ENCODE measurements around the gene SAMD3. TPM values are rescaled to one million over a fixed set of nuclear protein-coding genes. Genes with fewer than 3 reads are reported as not detected.

The SAMD3 gene
- total and polyA plus RNA-seq, 2 of the 13 experiments (the other 11 are each of a cell fraction or from before 2014, with no cell fraction given) = not detected

DNA sequence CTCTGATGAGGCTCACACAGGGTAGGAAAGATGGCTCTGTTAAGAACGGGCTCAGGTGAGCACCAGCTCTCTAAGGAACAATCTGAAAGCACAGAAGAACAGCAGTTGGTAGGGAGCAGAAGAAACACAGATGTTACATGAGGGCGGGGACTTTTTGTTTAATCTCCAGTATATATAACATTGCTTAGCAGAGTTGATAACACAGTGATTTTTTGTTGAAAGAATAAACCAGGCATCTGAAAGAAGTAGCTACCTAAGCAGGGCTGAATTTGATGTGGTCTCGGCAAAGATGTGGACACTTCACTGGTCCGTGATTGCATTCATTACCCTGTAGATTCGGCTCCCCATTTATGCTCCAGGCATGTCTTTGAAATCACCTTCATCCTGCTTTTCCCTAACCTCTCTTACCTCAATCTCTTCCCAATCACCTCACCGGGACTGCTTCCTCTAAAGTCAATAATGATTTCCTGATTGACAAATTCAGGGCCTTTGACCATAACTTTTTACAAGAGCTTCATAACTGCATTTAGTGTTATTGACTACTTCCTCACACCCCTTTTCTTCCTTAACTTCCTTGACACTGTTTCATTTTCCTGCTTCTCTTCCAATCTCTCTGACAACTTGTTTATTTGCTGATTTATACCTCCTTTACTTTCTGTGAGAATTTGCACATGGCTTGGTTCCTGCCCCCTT is 34.4 kb downstream of the SAMD3 start:
- WGBS (ENCODE audit: low lambda C conversion rate) = 19% methylated on average over 6 of the region's 6 CpGs
- CTCF ChIA-PET (ENCODE audit: low intra/inter-chr PET ratio, low total read pairs) = no interaction called here
- intact Hi-C loops (cut with micrococcal nuclease; ENCODE audit: unreplicated experiment) = no loop called here

DNA sequence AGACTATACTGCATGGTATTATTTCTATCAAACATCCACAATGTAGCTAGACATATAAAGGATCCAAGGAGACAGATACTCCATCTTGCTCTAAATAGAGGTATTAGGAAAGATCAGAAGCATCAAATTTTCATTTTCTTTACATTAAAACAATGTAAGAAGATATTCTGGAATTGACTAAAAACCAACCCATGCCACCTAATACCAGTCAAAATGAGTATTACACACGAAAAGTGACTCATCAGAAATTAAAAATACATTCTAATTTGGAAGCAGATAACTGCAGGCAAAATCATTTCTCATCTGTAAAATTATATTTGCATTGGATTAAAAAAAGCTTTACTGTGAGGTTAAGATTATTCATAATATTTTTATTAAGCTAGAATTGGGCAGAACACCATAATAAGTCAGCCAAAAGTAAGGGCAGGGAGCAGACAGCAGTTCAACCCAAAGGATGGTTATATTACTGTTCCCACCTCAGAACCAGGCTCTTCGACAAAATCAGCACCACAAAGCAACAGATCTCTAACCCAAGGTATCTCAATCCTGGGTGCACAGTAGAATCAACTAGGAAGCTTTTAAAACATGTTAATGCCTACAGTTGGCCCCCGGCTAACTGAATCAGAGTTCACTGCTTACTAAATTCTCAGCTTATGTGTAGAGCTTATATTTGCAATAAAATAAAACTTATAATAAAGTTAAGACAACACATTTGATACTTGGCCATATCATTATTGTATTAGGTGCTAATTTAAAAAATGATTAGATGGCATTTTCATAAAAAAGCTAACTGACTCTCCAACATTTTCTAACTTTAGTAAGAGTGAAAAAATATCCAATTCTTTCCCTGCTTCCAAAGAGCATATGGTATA is 35.2 kb downstream of the SAMD3 start:
- TF ChIP-seq ZBTB20 (CRISPR knock-in tag; IDR thresholded peaks at IDR 0.05; ENCODE audit: borderline replicate concordance, low read depth) (no peak), MAFF (IDR thresholded peaks at IDR 0.05; ENCODE audit: low read depth, low read length) (peak; percentile 47; the same call in 1 of the 2 replicates), MAFK (conservative IDR thresholded peaks at IDR 0.05 in 1 of 2, IDR thresholded peaks at IDR 0.05 in 1 of 2; ENCODE audit: low read length in 2 of 2) (peak; percentile 53 to 63), ESRRA (CRISPR knock-in tag; IDR thresholded peaks at IDR 0.05; ENCODE audit: low read depth) (no peak), NFYC (CRISPR knock-in tag; IDR thresholded peaks at IDR 0.05) (no peak)
- TF ChIP-seq, protein P1, sequence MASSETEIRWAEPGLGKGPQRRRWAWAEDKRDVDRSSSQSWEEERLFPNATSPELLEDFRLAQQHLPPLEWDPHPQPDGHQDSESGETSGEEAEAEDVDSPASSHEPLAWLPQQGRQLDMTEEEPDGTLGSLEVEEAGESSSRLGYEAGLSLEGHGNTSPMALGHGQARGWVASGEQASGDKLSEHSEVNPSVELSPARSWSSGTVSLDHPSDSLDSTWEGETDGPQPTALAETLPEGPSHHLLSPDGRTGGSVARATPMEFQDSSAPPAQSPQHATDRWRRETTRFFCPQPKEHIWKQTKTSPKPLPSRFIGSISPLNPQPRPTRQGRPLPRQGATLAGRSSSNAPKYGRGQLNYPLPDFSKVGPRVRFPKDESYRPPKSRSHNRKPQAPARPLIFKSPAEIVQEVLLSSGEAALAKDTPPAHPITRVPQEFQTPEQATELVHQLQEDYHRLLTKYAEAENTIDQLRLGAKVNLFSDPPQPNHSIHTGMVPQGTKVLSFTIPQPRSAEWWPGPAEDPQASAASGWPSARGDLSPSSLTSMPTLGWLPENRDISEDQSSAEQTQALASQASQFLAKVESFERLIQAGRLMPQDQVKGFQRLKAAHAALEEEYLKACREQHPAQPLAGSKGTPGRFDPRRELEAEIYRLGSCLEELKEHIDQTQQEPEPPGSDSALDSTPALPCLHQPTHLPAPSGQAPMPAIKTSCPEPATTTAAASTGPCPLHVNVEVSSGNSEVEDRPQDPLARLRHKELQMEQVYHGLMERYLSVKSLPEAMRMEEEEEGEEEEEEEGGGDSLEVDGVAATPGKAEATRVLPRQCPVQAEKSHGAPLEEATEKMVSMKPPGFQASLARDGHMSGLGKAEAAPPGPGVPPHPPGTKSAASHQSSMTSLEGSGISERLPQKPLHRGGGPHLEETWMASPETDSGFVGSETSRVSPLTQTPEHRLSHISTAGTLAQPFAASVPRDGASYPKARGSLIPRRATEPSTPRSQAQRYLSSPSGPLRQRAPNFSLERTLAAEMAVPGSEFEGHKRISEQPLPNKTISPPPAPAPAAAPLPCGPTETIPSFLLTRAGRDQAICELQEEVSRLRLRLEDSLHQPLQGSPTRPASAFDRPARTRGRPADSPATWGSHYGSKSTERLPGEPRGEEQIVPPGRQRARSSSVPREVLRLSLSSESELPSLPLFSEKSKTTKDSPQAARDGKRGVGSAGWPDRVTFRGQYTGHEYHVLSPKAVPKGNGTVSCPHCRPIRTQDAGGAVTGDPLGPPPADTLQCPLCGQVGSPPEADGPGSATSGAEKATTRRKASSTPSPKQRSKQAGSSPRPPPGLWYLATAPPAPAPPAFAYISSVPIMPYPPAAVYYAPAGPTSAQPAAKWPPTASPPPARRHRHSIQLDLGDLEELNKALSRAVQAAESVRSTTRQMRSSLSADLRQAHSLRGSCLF (CRISPR knock-in tag; IDR thresholded peaks at IDR 0.05; ENCODE audit: borderline replicate concordance) = no peak
- DNase-seq (ENCODE audit: low spot score) (no peak), ATAC-seq (no peak), FAIRE-seq (no peak)
- BruUV-seq (replicated peaks) = no TSS peak
- Histone ChIP-seq H3K27me3 (ENCODE audit: control insufficient read depth in 1 of 2, insufficient read depth in 2 of 2, low read length in 2 of 2) (peaks cover 0 to 13% of the 10 kb centered on the region in 2 experiments; a peak in 2 of 5 replicates), H3K36me3 (replicated peaks in 1 of 2; ENCODE audit: control insufficient read depth in 1 of 2, insufficient read depth in 2 of 2, low read length in 2 of 2) (no peaks in the 10 kb centered on the region), H3K27ac (ENCODE audit: extremely low read length, insufficient read depth, low read length) (no peak overlapping the region), H3K9me3 (ENCODE audit: low read length) (no peaks in the 10 kb centered on the region), H3K9ac (ENCODE audit: insufficient read depth, low read depth, low read length) (no peak overlapping the region), H4K20me1 (ENCODE audit: insufficient read depth, low read length) (no peaks in the 10 kb centered on the region), H3K79me2 (ENCODE audit: insufficient read depth, low read length) (no peaks in the 10 kb centered on the region), H3K4me1 (ENCODE audit: insufficient read depth, low read length) (no peaks in the 10 kb centered on the region), H2AFZ (ENCODE audit: low read length) (no peak overlapping the region), H3K4me2 (ENCODE audit: low read depth, low read length) (no peak overlapping the region), H3K4me3 (replicated peaks in 1 of 3; ENCODE audit: insufficient read depth in 1 of 3, low read depth in 2 of 3, low read length in 3 of 3) (no peak overlapping the region)
- intact Hi-C loops (cut with micrococcal nuclease; ENCODE audit: unreplicated experiment) = no loop called here
- 0% methylated on average over 3 of the region's 3 CpGs for WGBS (ENCODE audit: low lambda C conversion rate)
- ChIA-PET CTCF (ENCODE audit: low intra/inter-chr PET ratio, low total read pairs) (no interaction called here), POLR2A (no interaction called here)
- in situ Hi-C loops (cut with HindIII; ENCODE audit: extremely low pct_ligation_motif_present, low pct_unique_long_range_greater_than_20kb) = no loop called here

More for the DNA sequence above, 34.4 kb downstream of the SAMD3 start:
- no peaks in the 10 kb centered on the region for H3K36me3 ChIP-seq (replicated peaks in 1 of 2; ENCODE audit: control insufficient read depth in 1 of 2, insufficient read depth in 2 of 2, low read length in 2 of 2)
- no TSS peak for BruUV-seq (replicated peaks)
- no peaks in the 10 kb centered on the region for H3K9me3 ChIP-seq (ENCODE audit: low read length)
- TF ChIP-seq ZNF75D (CRISPR knock-in tag; IDR thresholded peaks at IDR 0.05; ENCODE audit: borderline replicate concordance) = no peak
- H4K20me1 ChIP-seq (ENCODE audit: insufficient read depth, low read length) = no peaks in the 10 kb centered on the region
- POLR2A ChIA-PET = interaction anchor here (0.5 kb wide), 1 partner anchor 104 kb away, joined by 3 read pairs; no protein-coding TSS in a partner anchor
- H3K79me2 ChIP-seq (ENCODE audit: insufficient read depth, low read length) = no peaks in the 10 kb centered on the region
- H2AFZ ChIP-seq (ENCODE audit: low read length) = no peak overlapping the region
- no peak overlapping the region for H3K4me3 ChIP-seq (replicated peaks in 1 of 3; ENCODE audit: insufficient read depth in 1 of 3, low read depth in 2 of 3, low read length in 3 of 3)
- H3K27me3 ChIP-seq (ENCODE audit: control insufficient read depth in 1 of 2, insufficient read depth in 2 of 2, low read length in 2 of 2) = peaks cover 2 to 13% of the 10 kb centered on the region in 2 experiments; a peak in 3 of 5 replicates
- ATAC-seq (no peak), FAIRE-seq (no peak), DNase-seq (ENCODE audit: low spot score) (no peak)
- in situ Hi-C loops (cut with HindIII; ENCODE audit: extremely low pct_ligation_motif_present, low pct_unique_long_range_greater_than_20kb) = no loop called here
- no peaks in the 10 kb centered on the region for H3K4me1 ChIP-seq (ENCODE audit: insufficient read depth, low read length)
- H3K27ac ChIP-seq (ENCODE audit: extremely low read length, insufficient read depth, low read length) = no peak overlapping the region
- no peak overlapping the region for H3K9ac ChIP-seq (ENCODE audit: insufficient read depth, low read depth, low read length)
- H3K4me2 ChIP-seq (ENCODE audit: low read depth, low read length) = no peak overlapping the region
